HL-60/S4 (cell line): ENCODE measurements around the gene KL.

Experiments
- in situ Hi-C: fragments of 300-500 bp; cut with MboI; formaldehyde crosslinking; loops from 2 replicates; pipeline ENCODE4 v1.14.3; 2022; ENCODE audit warnings: low sequenced_read_pairs

The KL gene

DNA sequence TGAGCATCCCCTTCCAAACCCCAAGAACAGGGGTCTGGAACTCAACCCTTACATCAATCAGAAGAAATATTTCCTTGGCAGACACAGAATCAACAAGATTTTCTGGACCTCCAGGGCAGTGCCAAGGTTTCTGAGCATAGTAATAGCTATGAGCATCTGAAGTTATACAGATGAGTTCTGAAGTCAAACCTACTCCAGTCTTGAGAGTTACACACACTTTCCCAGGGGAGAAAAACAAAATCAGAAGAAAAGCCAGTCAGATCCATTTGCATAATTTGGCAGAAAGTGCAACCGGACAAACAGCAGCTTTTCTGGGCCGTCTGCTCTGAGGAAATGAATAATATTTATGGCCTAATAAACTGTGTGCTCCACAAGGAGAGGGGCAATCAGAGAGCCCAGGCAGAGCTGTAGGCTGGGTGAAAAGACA lies 93.1 kb downstream of the KL start:
- in situ Hi-C loops, result no loop called here

- in situ Hi-C loops, result no loop called here
Measured at GRCh38 chr13:33109801-33110200, 93.6 kb downstream of the KL start.

GRCh38 chr13:33110386-33110712 lies 94.1 kb downstream of the KL start:
- in situ Hi-C loops, result no loop called here

DNA sequence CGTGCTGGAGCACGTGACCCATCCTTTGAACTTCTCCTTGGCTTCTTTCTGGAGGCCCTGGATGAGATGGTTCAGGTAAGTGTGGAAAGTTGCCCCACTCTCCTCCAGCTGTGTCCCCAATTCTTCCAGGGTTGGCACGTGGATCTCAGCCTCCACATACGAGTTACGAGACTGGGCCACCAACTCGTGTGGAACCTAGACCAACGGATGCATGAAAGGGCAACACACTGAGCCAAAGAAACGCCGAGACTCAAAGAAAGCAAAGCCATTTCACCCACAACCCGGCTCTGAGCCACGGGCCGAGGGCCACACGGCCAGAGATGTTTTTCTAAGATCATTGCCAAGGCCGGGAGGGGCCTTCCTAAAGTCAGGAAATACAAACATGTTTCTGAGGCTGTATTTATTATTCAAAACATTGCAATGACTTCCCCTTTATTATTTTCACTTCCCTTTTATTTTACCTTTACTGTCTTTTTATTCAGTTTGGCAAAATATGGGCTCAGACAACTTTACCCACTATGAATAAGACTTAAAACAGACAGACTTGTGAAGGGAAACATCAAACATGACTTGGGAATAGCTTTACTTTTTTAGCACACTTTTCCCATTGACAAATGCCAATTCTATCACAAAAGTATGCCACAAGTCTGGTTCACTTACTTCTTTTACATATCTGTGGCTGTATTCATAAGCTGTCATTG lies 94.6 kb downstream of the KL start:
- in situ Hi-C loops, result no loop called here

- in situ Hi-C loops, result no loop called here
Measured at GRCh38 chr13:33111414-33112110, 95.3 kb downstream of the KL start.

GRCh38 chr13:33112766-33113165 lies 96.5 kb downstream of the KL start:
- in situ Hi-C loops, result no loop called here

GRCh38 chr13:33114146-33114545 lies 97.9 kb downstream of the KL start:
- in situ Hi-C loops, result no loop called here

GRCh38 chr13:33115274-33115673 lies 99.1 kb downstream of the KL start:
- in situ Hi-C loops, result no loop called here
